HepG2 (cell line): ENCODE data around the gene BTBD7. TPM values are rescaled to one million over a fixed set of nuclear protein-coding genes. Genes with fewer than 3 reads are reported as not detected.

Source experiments
- ATAD3A ChIP-seq: sonication (generic); formaldehyde crosslinking; IDR thresholded peaks from 2 replicates; pipeline ENCODE4 v1.4.0; 2020; ENCODE audit warnings: missing genetic modification reagents
- HNRNPUL1 ChIP-seq: fragments of 200-400 bp; formaldehyde crosslinking; IDR thresholded peaks from 2 replicates; pipeline ENCODE4 v1.6.1; 2017; ENCODE audit warnings: low read depth, mild to moderate bottlenecking, low read length, moderate library complexity
- LCORL ChIP-seq, 2 experiments: fragments of 450-650 bp in 1 of 2; sonication (generic) in 1 of 2; formaldehyde crosslinking in 1 of 2; IDR thresholded peaks; 2 replicates each; pipeline versions ENCODE4 v1.5.0 to v1.6.1; 2017 to 2020; ENCODE audit warnings: antibody characterized with exemption in 1 of 2, missing genetic modification reagents in 1 of 2
- REL ChIP-seq: sonication (generic); formaldehyde crosslinking; conservative IDR thresholded peaks from 2 replicates; pipeline ENCODE4 v1.8.0; 2022; ENCODE audit warnings: mild to moderate bottlenecking, missing genetic modification reagents, moderate library complexity
- ZFP90 ChIP-seq: sonication (generic); formaldehyde crosslinking; IDR thresholded peaks from 2 replicates; pipeline ENCODE4 v1.8.0; 2022; ENCODE audit warnings: missing genetic modification reagents, mild to moderate bottlenecking, inconsistent platforms, borderline replicate concordance
- ZMYM3 ChIP-seq: sonication (generic); formaldehyde crosslinking; IDR thresholded peaks from 2 replicates; pipeline ENCODE4 v1.5.1; 2020; ENCODE audit warnings: mild to moderate bottlenecking, missing genetic modification reagents
- ZMYM4 ChIP-seq: sonication (generic); formaldehyde crosslinking; IDR thresholded peaks from 2 replicates; pipeline ENCODE4 v1.8.1; 2023; ENCODE audit warnings: mild to moderate bottlenecking, missing genetic modification reagents
- ZNF558 ChIP-seq: sonication (generic); formaldehyde crosslinking; IDR thresholded peaks from 2 replicates; pipeline ENCODE4 v1.9.0; 2022; ENCODE audit warnings: mild to moderate bottlenecking, missing genetic modification reagents, borderline replicate concordance
- ZNF75D ChIP-seq: sonication (generic); formaldehyde crosslinking; IDR thresholded peaks from 2 replicates; pipeline ENCODE4 v1.8.1; 2023; ENCODE audit warnings: missing genetic modification reagents, mild to moderate bottlenecking, borderline replicate concordance
- ZSCAN9 ChIP-seq: IDR thresholded peaks from 2 replicates; pipeline ENCODE4 v1.6.1; 2016; ENCODE audit warnings: borderline replicate concordance
- polyA plus RNA-seq, 8 experiments: library from polyadenylated mRNA; depleted of rRNA in 3 of 8; stranded (reverse) in 7 of 8; unstranded in 1 of 8; fragments of >200 nt; fragmentation: Illumina TruSeq in 4 of 8; extraction: Trizol in 4 of 8; gene quantifications; 2 replicates each; pipeline versions ENCODE4 v1.2.1 to v1.2.3, GENCODE V29; 2011 to 2016; ENCODE audit warnings: low read depth in 4 of 8, missing spikeins in 1 of 8, mixed read lengths in 1 of 8; ENCODE audit not compliant: insufficient read depth in 1 of 8
- total RNA-seq, 5 experiments: library from RNA; depleted of rRNA; stranded (reverse); fragments of >200 nt; fragmentation: Illumina TruSeq; extraction: Trizol; gene quantifications; 2 replicates each; pipeline ENCODE4 v1.2.3, GENCODE V29; 2016; ENCODE audit warnings: low read depth in 1 of 5
- TF ChIP-seq, protein P1 (sequence below): IDR thresholded peaks from 2 replicates; pipeline ENCODE4 v1.6.1; 2016; ENCODE audit warnings: low read depth, control low read depth
- TF ChIP-seq, protein P2 (sequence below): sonication (generic); formaldehyde crosslinking; conservative IDR thresholded peaks from 2 replicates; pipeline ENCODE4 v1.4.0; 2020; ENCODE audit warnings: missing genetic modification reagents
- TF ChIP-seq, protein P3 (sequence below): sonication (generic); formaldehyde crosslinking; IDR thresholded peaks from 2 replicates; pipeline ENCODE4 v1.8.0; 2022; ENCODE audit warnings: missing genetic modification reagents, mild to moderate bottlenecking, moderate library complexity, borderline replicate concordance
- TF ChIP-seq, protein P4 (sequence below): sonication (generic); formaldehyde crosslinking; IDR thresholded peaks from 2 replicates; pipeline ENCODE4 v1.9.0; 2021; ENCODE audit warnings: missing genetic modification reagents, borderline replicate concordance
- TF ChIP-seq, protein P5 (sequence below): sonication (generic); formaldehyde crosslinking; IDR thresholded peaks from 2 replicates; pipeline ENCODE4 v1.5.0; 2020; ENCODE audit warnings: mild to moderate bottlenecking, low read depth, missing genetic modification reagents, borderline replicate concordance
- TF ChIP-seq, protein P6 (sequence below): sonication (generic); formaldehyde crosslinking; IDR thresholded peaks from 2 replicates; pipeline ENCODE4 v1.8.0; 2022; ENCODE audit warnings: missing genetic modification reagents, mild to moderate bottlenecking, borderline replicate concordance

BTBD7 gene
- total and polyA plus RNA-seq, 2 of the 13 experiments (the other 11 are each of a cell fraction or from before 2014, with no cell fraction given) = 11.6 to 15.2 TPM

DNA sequence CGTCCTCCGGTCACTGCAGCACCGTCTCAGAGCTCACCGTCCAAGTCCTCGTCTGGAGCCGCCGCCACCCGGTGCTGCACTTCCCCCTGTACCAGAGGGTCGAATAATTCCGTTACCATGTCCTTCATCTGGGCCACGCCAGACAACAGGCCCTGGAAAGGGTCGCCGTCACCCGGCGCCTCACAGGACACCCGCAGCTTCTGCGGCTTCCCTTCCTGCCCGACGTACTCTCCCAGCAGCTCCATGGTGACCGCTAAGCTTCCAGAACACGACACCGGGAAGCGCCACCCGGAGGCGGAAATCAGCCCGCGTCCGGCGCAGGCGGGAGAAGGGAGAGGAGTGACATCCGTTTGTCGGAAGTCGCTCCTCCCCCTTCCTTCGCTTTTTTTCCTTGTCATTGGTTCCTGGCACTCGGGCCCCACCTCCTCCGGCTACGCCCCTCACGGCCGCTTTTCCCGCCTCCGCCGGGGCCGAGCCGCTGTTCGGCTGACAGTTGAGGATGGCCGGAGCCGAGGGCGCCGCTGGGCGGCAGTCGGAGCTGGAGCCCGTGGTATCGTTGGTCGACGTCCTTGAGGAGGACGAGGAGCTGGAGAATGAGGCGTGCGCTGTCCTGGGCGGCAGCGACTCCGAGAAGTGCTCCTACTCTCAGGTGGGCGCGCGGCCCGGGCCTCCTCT, 125.9 kb downstream of the BTBD7 start, which contains the start of the genes GON7 and UBR7 (continued):
- TF ChIP-seq, protein P1, sequence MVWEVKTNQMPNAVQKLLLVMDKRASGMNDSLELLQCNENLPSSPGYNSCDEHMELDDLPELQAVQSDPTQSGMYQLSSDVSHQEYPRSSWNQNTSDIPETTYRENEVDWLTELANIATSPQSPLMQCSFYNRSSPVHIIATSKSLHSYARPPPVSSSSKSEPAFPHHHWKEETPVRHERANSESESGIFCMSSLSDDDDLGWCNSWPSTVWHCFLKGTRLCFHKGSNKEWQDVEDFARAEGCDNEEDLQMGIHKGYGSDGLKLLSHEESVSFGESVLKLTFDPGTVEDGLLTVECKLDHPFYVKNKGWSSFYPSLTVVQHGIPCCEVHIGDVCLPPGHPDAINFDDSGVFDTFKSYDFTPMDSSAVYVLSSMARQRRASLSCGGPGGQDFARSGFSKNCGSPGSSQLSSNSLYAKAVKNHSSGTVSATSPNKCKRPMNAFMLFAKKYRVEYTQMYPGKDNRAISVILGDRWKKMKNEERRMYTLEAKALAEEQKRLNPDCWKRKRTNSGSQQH = peak; percentile 83; the same call in 1 of the 2 replicates
- TF ChIP-seq REL (CRISPR knock-in tag) (no peak; the same call in 1 of the 2 replicates), ATAD3A (CRISPR knock-in tag) (no peak), ZFP90 (CRISPR knock-in tag) (peak; percentile 79; the same call in 1 of the 2 replicates), ZSCAN9 (CRISPR knock-in tag) (no peak), ZMYM3 (CRISPR knock-in tag) (peak; percentile 18; the same call in 1 of the 2 replicates), LCORL (IDR thresholded peaks at IDR 0.05) (no peak), LCORL (CRISPR knock-in tag; IDR thresholded peaks at IDR 0.05) (peak; percentile 40; the same call in 1 of the 2 replicates), ZNF75D (CRISPR knock-in tag) (no peak), ZNF558 (CRISPR knock-in tag) (no peak), ZMYM4 (CRISPR knock-in tag) (peak; percentile 79), HNRNPUL1 (no peak)
- TF ChIP-seq, protein P2, sequence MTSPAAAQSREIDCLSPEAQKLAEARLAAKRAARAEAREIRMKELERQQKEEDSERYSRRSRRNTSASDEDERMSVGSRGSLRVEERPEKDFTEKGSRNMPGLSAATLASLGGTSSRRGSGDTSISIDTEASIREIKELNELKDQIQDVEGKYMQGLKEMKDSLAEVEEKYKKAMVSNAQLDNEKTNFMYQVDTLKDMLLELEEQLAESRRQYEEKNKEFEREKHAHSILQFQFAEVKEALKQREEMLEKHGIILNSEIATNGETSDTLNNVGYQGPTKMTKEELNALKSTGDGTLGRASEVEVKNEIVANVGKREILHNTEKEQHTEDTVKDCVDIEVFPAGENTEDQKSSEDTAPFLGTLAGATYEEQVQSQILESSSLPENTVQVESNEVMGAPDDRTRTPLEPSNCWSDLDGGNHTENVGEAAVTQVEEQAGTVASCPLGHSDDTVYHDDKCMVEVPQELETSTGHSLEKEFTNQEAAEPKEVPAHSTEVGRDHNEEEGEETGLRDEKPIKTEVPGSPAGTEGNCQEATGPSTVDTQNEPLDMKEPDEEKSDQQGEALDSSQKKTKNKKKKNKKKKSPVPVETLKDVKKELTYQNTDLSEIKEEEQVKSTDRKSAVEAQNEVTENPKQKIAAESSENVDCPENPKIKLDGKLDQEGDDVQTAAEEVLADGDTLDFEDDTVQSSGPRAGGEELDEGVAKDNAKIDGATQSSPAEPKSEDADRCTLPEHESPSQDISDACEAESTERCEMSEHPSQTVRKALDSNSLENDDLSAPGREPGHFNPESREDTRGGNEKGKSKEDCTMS = no peak
- TF ChIP-seq, protein P3, sequence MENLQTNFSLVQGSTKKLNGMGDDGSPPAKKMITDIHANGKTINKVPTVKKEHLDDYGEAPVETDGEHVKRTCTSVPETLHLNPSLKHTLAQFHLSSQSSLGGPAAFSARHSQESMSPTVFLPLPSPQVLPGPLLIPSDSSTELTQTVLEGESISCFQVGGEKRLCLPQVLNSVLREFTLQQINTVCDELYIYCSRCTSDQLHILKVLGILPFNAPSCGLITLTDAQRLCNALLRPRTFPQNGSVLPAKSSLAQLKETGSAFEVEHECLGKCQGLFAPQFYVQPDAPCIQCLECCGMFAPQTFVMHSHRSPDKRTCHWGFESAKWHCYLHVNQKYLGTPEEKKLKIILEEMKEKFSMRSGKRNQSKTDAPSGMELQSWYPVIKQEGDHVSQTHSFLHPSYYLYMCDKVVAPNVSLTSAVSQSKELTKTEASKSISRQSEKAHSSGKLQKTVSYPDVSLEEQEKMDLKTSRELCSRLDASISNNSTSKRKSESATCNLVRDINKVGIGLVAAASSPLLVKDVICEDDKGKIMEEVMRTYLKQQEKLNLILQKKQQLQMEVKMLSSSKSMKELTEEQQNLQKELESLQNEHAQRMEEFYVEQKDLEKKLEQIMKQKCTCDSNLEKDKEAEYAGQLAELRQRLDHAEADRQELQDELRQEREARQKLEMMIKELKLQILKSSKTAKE (CRISPR knock-in tag) = 0 out of 2 replicates have a peak, but pooled peaks have one; percentile 54
- TF ChIP-seq, protein P4, sequence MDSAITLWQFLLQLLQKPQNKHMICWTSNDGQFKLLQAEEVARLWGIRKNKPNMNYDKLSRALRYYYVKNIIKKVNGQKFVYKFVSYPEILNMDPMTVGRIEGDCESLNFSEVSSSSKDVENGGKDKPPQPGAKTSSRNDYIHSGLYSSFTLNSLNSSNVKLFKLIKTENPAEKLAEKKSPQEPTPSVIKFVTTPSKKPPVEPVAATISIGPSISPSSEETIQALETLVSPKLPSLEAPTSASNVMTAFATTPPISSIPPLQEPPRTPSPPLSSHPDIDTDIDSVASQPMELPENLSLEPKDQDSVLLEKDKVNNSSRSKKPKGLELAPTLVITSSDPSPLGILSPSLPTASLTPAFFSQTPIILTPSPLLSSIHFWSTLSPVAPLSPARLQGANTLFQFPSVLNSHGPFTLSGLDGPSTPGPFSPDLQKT (CRISPR knock-in tag) = no peak
- TF ChIP-seq, protein P5, sequence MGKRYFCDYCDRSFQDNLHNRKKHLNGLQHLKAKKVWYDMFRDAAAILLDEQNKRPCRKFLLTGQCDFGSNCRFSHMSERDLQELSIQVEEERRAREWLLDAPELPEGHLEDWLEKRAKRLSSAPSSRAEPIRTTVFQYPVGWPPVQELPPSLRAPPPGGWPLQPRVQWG (CRISPR knock-in tag) = no peak
- TF ChIP-seq, protein P6, sequence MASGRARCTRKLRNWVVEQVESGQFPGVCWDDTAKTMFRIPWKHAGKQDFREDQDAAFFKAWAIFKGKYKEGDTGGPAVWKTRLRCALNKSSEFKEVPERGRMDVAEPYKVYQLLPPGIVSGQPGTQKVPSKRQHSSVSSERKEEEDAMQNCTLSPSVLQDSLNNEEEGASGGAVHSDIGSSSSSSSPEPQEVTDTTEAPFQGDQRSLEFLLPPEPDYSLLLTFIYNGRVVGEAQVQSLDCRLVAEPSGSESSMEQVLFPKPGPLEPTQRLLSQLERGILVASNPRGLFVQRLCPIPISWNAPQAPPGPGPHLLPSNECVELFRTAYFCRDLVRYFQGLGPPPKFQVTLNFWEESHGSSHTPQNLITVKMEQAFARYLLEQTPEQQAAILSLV (CRISPR knock-in tag) = no peak; the same call in 1 of the 2 replicates
